Measurements from ENCODE around the gene SLC44A4. TPM values are rescaled to one million over a fixed set of nuclear protein-coding genes. Genes with fewer than 3 reads are reported as not detected.
"Not testable (repeated sequence)": the region's sequence is repeated elsewhere in the genome, so short reads cannot be mapped to it uniquely, and the experiment has no call there.

SLC44A4 gene

GRCh38 chr6:31819871-31820299 lies 58.9 kb downstream of the SLC44A4 start:
- Histone ChIP-seq H3K4me1 (ENCODE audit: control insufficient read depth, insufficient read depth, low read length) (peaks cover 32% of the 10 kb centered on the region), H3K36me3 (ENCODE audit: insufficient read depth, low read length) (no peaks in the 10 kb centered on the region), H3K27me3 (ENCODE audit: control insufficient read depth, insufficient read depth, low read length) (no peaks in the 10 kb centered on the region), H3K9ac (ENCODE audit: low read depth, low read length) (no peak overlapping the region), H3K9me3 (replicated peaks; ENCODE audit: low read length) (no peaks in the 10 kb centered on the region), H3K4me2 (ENCODE audit: low read length) (no peak overlapping the region), H3K4me3 (ENCODE audit: low read length) (no peak overlapping the region)

- not testable (repeated sequence) for H3K9ac ChIP-seq (ENCODE audit: low read depth, low read length); H3K9me3 ChIP-seq (replicated peaks; ENCODE audit: low read length); H3K27me3 ChIP-seq (ENCODE audit: control insufficient read depth, insufficient read depth, low read length); H3K36me3 ChIP-seq (ENCODE audit: insufficient read depth, low read length)
- Histone ChIP-seq H3K4me2 (ENCODE audit: low read length) (peak overlapping the region; percentile 85), H3K4me1 (ENCODE audit: control insufficient read depth, insufficient read depth, low read length) (peaks cover 38% of the 10 kb centered on the region), H3K4me3 (ENCODE audit: low read length) (peak overlapping the region; percentile 67)
Measured at GRCh38 chr6:31817929-31818511, 60.8 kb downstream of the SLC44A4 start.

- peak overlapping the region; percentile 85 for H3K4me2 ChIP-seq (ENCODE audit: low read length)
- peaks cover 33% of the 10 kb centered on the region for H3K4me1 ChIP-seq (ENCODE audit: control insufficient read depth, insufficient read depth, low read length)
- peak overlapping the region; percentile 28 for H3K9ac ChIP-seq (ENCODE audit: low read depth, low read length)
- H3K27me3 ChIP-seq (ENCODE audit: control insufficient read depth, insufficient read depth, low read length); H3K9me3 ChIP-seq (replicated peaks; ENCODE audit: low read length); H3K36me3 ChIP-seq (ENCODE audit: insufficient read depth, low read length): not testable (repeated sequence)
- peak overlapping the region; percentile 67 for H3K4me3 ChIP-seq (ENCODE audit: low read length)
Measured at GRCh38 chr6:31817133-31817928, 61.5 kb downstream of the SLC44A4 start.

GRCh38 chr6:31815025-31815838 lies 63.6 kb downstream of the SLC44A4 start, which contains the start of the genes HSPA1A and HSPA1L:
TSS of gene HSPA1A (plus strand) at chr6:31815543. CDS start at chr6:31815757, 214 bp downstream.
TSS of gene HSPA1L (minus strand) at chr6:31815283. CDS start at chr6:31811972, 3,311 bp downstream.
- peaks cover 26% of the 10 kb centered on the region for H3K4me1 ChIP-seq (ENCODE audit: control insufficient read depth, insufficient read depth, low read length)
- peak within 1 kb of the TSS; percentile 85 for H3K4me3 ChIP-seq (ENCODE audit: low read length)
- H3K27me3 ChIP-seq (ENCODE audit: control insufficient read depth, insufficient read depth, low read length) = no peaks in the 10 kb centered on the region
- H3K36me3 ChIP-seq (ENCODE audit: insufficient read depth, low read length) = no peaks in the 10 kb centered on the region
- peak within 1 kb of the TSS; percentile 77 for H3K9ac ChIP-seq (ENCODE audit: low read depth, low read length)
- no peaks in the 10 kb centered on the region for H3K9me3 ChIP-seq (replicated peaks; ENCODE audit: low read length)
- peak within 1 kb of the TSS; percentile 98 for H3K4me2 ChIP-seq (ENCODE audit: low read length)

GRCh38 chr6:31814677-31815024 lies 64.1 kb downstream of the SLC44A4 start:
- Histone ChIP-seq H3K36me3 (ENCODE audit: insufficient read depth, low read length) (no peaks in the 10 kb centered on the region), H3K4me3 (ENCODE audit: low read length) (peak overlapping the region; percentile 85), H3K4me1 (ENCODE audit: control insufficient read depth, insufficient read depth, low read length) (peaks cover 26% of the 10 kb centered on the region), H3K27me3 (ENCODE audit: control insufficient read depth, insufficient read depth, low read length) (no peaks in the 10 kb centered on the region), H3K9me3 (replicated peaks; ENCODE audit: low read length) (no peaks in the 10 kb centered on the region), H3K4me2 (ENCODE audit: low read length) (peak overlapping the region; percentile 98), H3K9ac (ENCODE audit: low read depth, low read length) (peak overlapping the region; percentile 61)

- Histone ChIP-seq H3K4me2 (ENCODE audit: low read length) (peak overlapping the region; percentile 79), H3K4me1 (ENCODE audit: control insufficient read depth, insufficient read depth, low read length) (peaks cover 21% of the 10 kb centered on the region), H3K4me3 (ENCODE audit: low read length) (no peak overlapping the region), H3K27me3 (ENCODE audit: control insufficient read depth, insufficient read depth, low read length) (no peaks in the 10 kb centered on the region), H3K36me3 (ENCODE audit: insufficient read depth, low read length) (no peaks in the 10 kb centered on the region), H3K9me3 (replicated peaks; ENCODE audit: low read length) (no peaks in the 10 kb centered on the region), H3K9ac (ENCODE audit: low read depth, low read length) (peak overlapping the region; percentile 77)
Measured at GRCh38 chr6:31813465-31813849, 65.3 kb downstream of the SLC44A4 start.

Small RNA genes lying within 50 kb of the gene (small RNA-seq; reads per million reads assigned to genes)
- gene SNORD48 = 34.5 reads per million, percentile 95 among the genes with 10 or more reads in this experiment
- gene SNORD52 = not detected
